H9 (cell line): Measurements from ENCODE around the gene FAM227B. TPM values are rescaled to one million over a fixed set of nuclear protein-coding genes. Genes with fewer than 3 reads are reported as not detected.

Source experiments
- DNase-seq: peaks from one replicate; pipeline ENCODE4 v3.0.0-alpha.2; 2017
- H2AFZ ChIP-seq: one replicate; pipeline ENCODE4 v1.6.1; 2013; ENCODE audit warnings: mild to moderate bottlenecking, low read length, control low read depth, moderate library complexity
- H2AK5ac ChIP-seq: 2 replicates; pipeline ENCODE4 v1.6.1; 2013; ENCODE audit warnings: low read length, control low read depth, mixed read lengths; ENCODE audit not compliant: insufficient read length
- H2BK120ac ChIP-seq: one replicate; pipeline ENCODE4 v1.6.1; 2013; ENCODE audit warnings: low read depth, mild to moderate bottlenecking, low read length, control low read depth, inconsistent platforms; ENCODE audit not compliant: poor library complexity, severe bottlenecking
- H2BK12ac ChIP-seq: 2 replicates; pipeline ENCODE4 v1.6.1; 2013; ENCODE audit warnings: low read length, control low read depth, mixed read lengths, low read depth; ENCODE audit not compliant: insufficient read length
- H2BK15ac ChIP-seq: 2 replicates; pipeline ENCODE4 v1.6.1; 2013; ENCODE audit warnings: low read depth, low read length, control low read depth
- H2BK20ac ChIP-seq: one replicate; pipeline ENCODE4 v1.6.1; 2013; ENCODE audit warnings: low read depth, mild to moderate bottlenecking, low read length, control low read depth, inconsistent platforms; ENCODE audit not compliant: poor library complexity, severe bottlenecking
- H2BK5ac ChIP-seq: 2 replicates; pipeline ENCODE4 v1.6.1; 2013; ENCODE audit warnings: low read length, control low read depth, mixed read lengths; ENCODE audit not compliant: insufficient read length
- H3K14ac ChIP-seq: 2 replicates; pipeline ENCODE4 v1.6.1; 2013; ENCODE audit warnings: low read length, control low read depth; ENCODE audit not compliant: insufficient read depth
- H3K18ac ChIP-seq: 2 replicates; pipeline ENCODE4 v1.6.1; 2013; ENCODE audit warnings: low read depth, mild to moderate bottlenecking, mixed read lengths, low read length, control low read depth; ENCODE audit not compliant: insufficient read length
- H3K23ac ChIP-seq: 2 replicates; pipeline ENCODE4 v1.6.1; 2013; ENCODE audit warnings: low read length, control low read depth, mixed read lengths, low read depth; ENCODE audit not compliant: insufficient read length
- H3K23me2 ChIP-seq: 2 replicates; pipeline ENCODE4 v1.6.1; 2013; ENCODE audit warnings: low read depth, mild to moderate bottlenecking, mixed read lengths, low read length, control low read depth; ENCODE audit not compliant: insufficient read length, poor library complexity, severe bottlenecking
- H3K27ac ChIP-seq: 2 replicates; pipeline ENCODE4 v1.5.1; 2013; ENCODE audit warnings: low read length, control low read depth, mixed read lengths, low read depth; ENCODE audit not compliant: insufficient read length
- H3K27me3 ChIP-seq: 2 replicates; pipeline ENCODE4 v1.6.1; 2013; ENCODE audit warnings: low read length, control low read depth, inconsistent platforms; ENCODE audit not compliant: insufficient read depth
- H3K4ac ChIP-seq: 2 replicates; pipeline ENCODE4 v1.6.1; 2013; ENCODE audit warnings: low read depth, mild to moderate bottlenecking, control low read depth, inconsistent platforms, low read length, moderate library complexity
- H3K4me1 ChIP-seq: 2 replicates; pipeline ENCODE4 v1.6.1; 2013; ENCODE audit warnings: low read length, control low read depth, inconsistent platforms; ENCODE audit not compliant: insufficient read depth
- H3K4me2 ChIP-seq: 2 replicates; pipeline ENCODE4 v1.6.1; 2013; ENCODE audit warnings: low read length, control low read depth, mixed read lengths; ENCODE audit not compliant: insufficient read length, insufficient read depth
- H3K56ac ChIP-seq: 2 replicates; pipeline ENCODE4 v1.6.1; 2013; ENCODE audit warnings: low read depth, mild to moderate bottlenecking, mixed read lengths, low read length, control low read depth; ENCODE audit not compliant: insufficient read length
- H3K79me1 ChIP-seq: 2 replicates; pipeline ENCODE4 v1.6.1; 2013; ENCODE audit warnings: low read depth, mild to moderate bottlenecking, moderate library complexity, low read length, control low read depth, inconsistent platforms; ENCODE audit not compliant: insufficient read depth, poor library complexity, severe bottlenecking
- H3K79me2 ChIP-seq: 2 replicates; pipeline ENCODE4 v1.6.1; 2013; ENCODE audit warnings: low read length, control low read depth, inconsistent platforms; ENCODE audit not compliant: insufficient read depth
- H3K9ac ChIP-seq: 2 replicates; pipeline ENCODE4 v1.6.1; 2013; ENCODE audit warnings: low read length, control low read depth, mixed read lengths; ENCODE audit not compliant: insufficient read length; ENCODE audit errors: extremely low read depth
- H3K9me3 ChIP-seq: one replicate; pipeline ENCODE4 v1.6.1; 2013; ENCODE audit warnings: low read depth, low read length, inconsistent platforms; ENCODE audit not compliant: control insufficient read depth
- H3T11ph ChIP-seq: one replicate; pipeline ENCODE4 v1.6.1; 2013; ENCODE audit warnings: mild to moderate bottlenecking, low read length, control low read depth, inconsistent platforms
- H4K20me1 ChIP-seq: one replicate; pipeline ENCODE4 v1.6.1; 2013; ENCODE audit not compliant: control insufficient read depth, insufficient read length, insufficient read depth
- H4K5ac ChIP-seq: 2 replicates; pipeline ENCODE4 v1.6.1; 2013; ENCODE audit warnings: low read depth, mild to moderate bottlenecking, mixed read lengths, low read length, control low read depth; ENCODE audit not compliant: insufficient read length
- H4K8ac ChIP-seq: replicated peaks from 2 replicates; pipeline ENCODE4 v1.6.1; 2013; ENCODE audit warnings: low read length, control low read depth, mixed read lengths, low read depth; ENCODE audit not compliant: insufficient read length
- H4K91ac ChIP-seq: 2 replicates; pipeline ENCODE4 v1.6.1; 2013; ENCODE audit warnings: low read depth, mild to moderate bottlenecking, moderate library complexity, mixed read lengths, low read length, control low read depth; ENCODE audit not compliant: insufficient read length
- H3K27ac Mint-ChIP-seq, 3 experiments: 2 replicates in 2 of 3; 3 replicates in 1 of 3; pipeline ENCODE4 v1.8.0; 2020 to 2021; ENCODE audit warnings: mixed read lengths in 3 of 3, mild to moderate bottlenecking in 1 of 3, moderate library complexity in 1 of 3
- H3K27me3 Mint-ChIP-seq: 2 replicates; pipeline ENCODE4 v1.8.0; 2021; ENCODE audit warnings: low read depth, mild to moderate bottlenecking, moderate library complexity, mixed read lengths
- H3K36me3 Mint-ChIP-seq, 3 experiments: 2 replicates in 2 of 3; 3 replicates in 1 of 3; pipeline ENCODE4 v1.8.0; 2020 to 2021; ENCODE audit warnings: low read depth in 3 of 3, mixed read lengths in 3 of 3; ENCODE audit not compliant: insufficient read depth in 1 of 3
- H3K4me1 Mint-ChIP-seq, 2 experiments: 2 replicates each; pipeline ENCODE4 v1.8.0; 2020; ENCODE audit warnings: mixed read lengths in 2 of 2
- H3K4me3 Mint-ChIP-seq, 2 experiments: 2 replicates in 1 of 2; 3 replicates in 1 of 2; pipeline ENCODE4 v1.8.0; 2020 to 2021; ENCODE audit warnings: mild to moderate bottlenecking in 2 of 2, mixed read lengths in 2 of 2, moderate library complexity in 1 of 2
- H3K9me3 Mint-ChIP-seq, 2 experiments: 2 replicates in 1 of 2; 3 replicates in 1 of 2; pipeline ENCODE4 v1.8.0; 2020; ENCODE audit warnings: mild to moderate bottlenecking in 2 of 2, mixed read lengths in 2 of 2, moderate library complexity in 1 of 2
- CTCF ChIP-seq: fragments of 200-600 bp; sonication (generic); conservative IDR thresholded peaks from 3 replicates; pipeline ENCODE4 v1.8.0; 2021; ENCODE audit warnings: antibody characterized with exemption, mild to moderate bottlenecking
- WGBS: extraction: QIAGEN DNeasy Blood & Tissue Kit; methylation state at CpG from one replicate; pipeline ENCODE4 v1.1.7; 2013; ENCODE audit warnings: missing lambda C conversion rate, low lambda C conversion rate, mixed read lengths; ENCODE audit not compliant: insufficient read length; ENCODE audit errors: extremely low coverage; 5-methylcytosine and 5-hydroxymethylcytosine counted together
- total RNA-seq: library from RNA; stranded (reverse); gene quantifications from 2 replicates; pipeline ENCODE4 v1.2.1, GENCODE V29; 2021

Gene FAM227B
- total RNA-seq, 1 experiment from 2014 or later = 5.5 TPM

GRCh38 chr15:49494842-49495241 is 125.8 kb downstream of the FAM227B start:
- Histone ChIP-seq H3K23me2 (no peaks in the 10 kb centered on the region), H3K4me2 (no peak overlapping the region), H3K79me2 (no peaks in the 10 kb centered on the region), H4K5ac (no peak overlapping the region), H3K27ac (no peak overlapping the region), H3K9me3 (no peaks in the 10 kb centered on the region), H4K91ac (no peak overlapping the region), H4K20me1 (no peaks in the 10 kb centered on the region), H2AK5ac (no peak overlapping the region), H3K23ac (no peak overlapping the region), H2AFZ (no peak overlapping the region), H3K4ac (no peak overlapping the region), H3K4me1 (no peaks in the 10 kb centered on the region), H3K14ac (no peak overlapping the region), H2BK20ac (no peak overlapping the region), H2BK120ac (no peak overlapping the region), H3K9ac (no peak overlapping the region), H2BK12ac (no peak overlapping the region), H3K56ac (no peak overlapping the region), H3K18ac (no peak overlapping the region), H3T11ph (no peak overlapping the region), H3K27me3 (no peaks in the 10 kb centered on the region), H2BK5ac (no peak overlapping the region), H4K8ac (no peak overlapping the region), H3K79me1 (no peaks in the 10 kb centered on the region), H2BK15ac (no peak overlapping the region)
- H3K9me3 Mint-ChIP-seq = peaks cover 0 to 3% of the 10 kb centered on the region in 2 experiments; a peak in 2 of 5 replicates
- no peak for DNase-seq
- no peaks in the 10 kb centered on the region for H3K36me3 Mint-ChIP-seq
- no CpG with 5 or more reads among the region's 1 CpG for WGBS
- TF ChIP-seq CTCF = no peak
- H3K27me3 Mint-ChIP-seq = no peaks in the 10 kb centered on the region
- peaks cover 0 to 3% of the 10 kb centered on the region in 2 experiments; a peak in 2 of 4 replicates for H3K4me1 Mint-ChIP-seq
- H3K4me3 Mint-ChIP-seq = no peak overlapping the region
- no peak overlapping the region for H3K27ac Mint-ChIP-seq
